Measurements from ENCODE around the gene ZNF223. TPM values are rescaled to one million over a fixed set of nuclear protein-coding genes. Genes with fewer than 3 reads are reported as not detected.

Gene ZNF223
- total RNA-seq, 1 experiment from 2014 or later = 2.2 TPM

DNA sequence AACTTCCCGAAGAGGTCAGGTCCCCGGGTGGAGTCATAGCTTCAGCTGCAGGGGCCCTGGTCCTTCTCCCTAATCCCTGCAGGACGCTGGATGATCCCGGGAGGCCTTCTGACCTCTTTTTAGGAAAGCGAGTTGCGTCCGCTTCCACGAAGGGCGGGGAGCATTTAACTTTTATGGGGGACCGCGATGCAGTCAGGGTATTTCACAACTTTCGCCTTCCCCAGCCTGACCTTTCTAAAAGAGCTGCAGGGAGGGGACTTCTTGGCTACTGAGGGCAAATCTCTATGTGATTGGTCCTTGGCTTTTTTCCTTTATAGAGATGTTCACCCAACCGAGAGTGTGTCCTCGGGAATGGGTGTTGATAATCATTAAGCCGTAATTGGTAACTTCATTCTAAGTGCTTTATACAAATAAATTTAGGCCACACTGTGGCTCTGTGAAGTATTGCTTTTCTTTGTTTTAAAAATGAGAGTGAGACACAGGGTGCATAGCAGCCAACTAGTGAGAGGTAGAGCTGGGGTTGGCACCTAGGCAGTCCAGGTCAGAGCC, 48.3 kb upstream of the ZNF223 start:
- Histone ChIP-seq H3K27ac (ENCODE audit: low read length) (peak overlapping the region; percentile 93), H3K36me3 (ENCODE audit: control insufficient read depth, insufficient read depth, low read length) (peaks cover 3% of the 10 kb centered on the region; the same call in 1 of the 2 replicates), H3K27me3 (ENCODE audit: control insufficient read depth, insufficient read depth, low read length) (no peaks in the 10 kb centered on the region), H3K4me3 (ENCODE audit: low read depth in 2 of 2, low read length in 2 of 2) (peak overlapping the region; percentile 73 to 92), H3K4me1 (ENCODE audit: control insufficient read depth, insufficient read depth, low read length) (no peaks in the 10 kb centered on the region; the same call in none of the 2 replicates), H3K9me3 (ENCODE audit: control insufficient read depth, insufficient read depth, low read depth, low read length) (peaks cover 2% of the 10 kb centered on the region; the same call in 1 of the 2 replicates)
- TF ChIP-seq POLR2AphosphoS5 (IDR thresholded peaks at IDR 0.05; ENCODE audit: low read depth, low read length) (no peak), TCF7L2 (IDR thresholded peaks at IDR 0.05; ENCODE audit: low read depth, low read length) (no peak), SIN3A (IDR thresholded peaks at IDR 0.05; ENCODE audit: borderline replicate concordance, insufficient read depth, low read depth, low read length) (no peak)
- TF ChIP-seq, protein P1, sequence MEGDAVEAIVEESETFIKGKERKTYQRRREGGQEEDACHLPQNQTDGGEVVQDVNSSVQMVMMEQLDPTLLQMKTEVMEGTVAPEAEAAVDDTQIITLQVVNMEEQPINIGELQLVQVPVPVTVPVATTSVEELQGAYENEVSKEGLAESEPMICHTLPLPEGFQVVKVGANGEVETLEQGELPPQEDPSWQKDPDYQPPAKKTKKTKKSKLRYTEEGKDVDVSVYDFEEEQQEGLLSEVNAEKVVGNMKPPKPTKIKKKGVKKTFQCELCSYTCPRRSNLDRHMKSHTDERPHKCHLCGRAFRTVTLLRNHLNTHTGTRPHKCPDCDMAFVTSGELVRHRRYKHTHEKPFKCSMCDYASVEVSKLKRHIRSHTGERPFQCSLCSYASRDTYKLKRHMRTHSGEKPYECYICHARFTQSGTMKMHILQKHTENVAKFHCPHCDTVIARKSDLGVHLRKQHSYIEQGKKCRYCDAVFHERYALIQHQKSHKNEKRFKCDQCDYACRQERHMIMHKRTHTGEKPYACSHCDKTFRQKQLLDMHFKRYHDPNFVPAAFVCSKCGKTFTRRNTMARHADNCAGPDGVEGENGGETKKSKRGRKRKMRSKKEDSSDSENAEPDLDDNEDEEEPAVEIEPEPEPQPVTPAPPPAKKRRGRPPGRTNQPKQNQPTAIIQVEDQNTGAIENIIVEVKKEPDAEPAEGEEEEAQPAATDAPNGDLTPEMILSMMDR (IDR thresholded peaks at IDR 0.05) = no peak
- TF ChIP-seq, protein P2, sequence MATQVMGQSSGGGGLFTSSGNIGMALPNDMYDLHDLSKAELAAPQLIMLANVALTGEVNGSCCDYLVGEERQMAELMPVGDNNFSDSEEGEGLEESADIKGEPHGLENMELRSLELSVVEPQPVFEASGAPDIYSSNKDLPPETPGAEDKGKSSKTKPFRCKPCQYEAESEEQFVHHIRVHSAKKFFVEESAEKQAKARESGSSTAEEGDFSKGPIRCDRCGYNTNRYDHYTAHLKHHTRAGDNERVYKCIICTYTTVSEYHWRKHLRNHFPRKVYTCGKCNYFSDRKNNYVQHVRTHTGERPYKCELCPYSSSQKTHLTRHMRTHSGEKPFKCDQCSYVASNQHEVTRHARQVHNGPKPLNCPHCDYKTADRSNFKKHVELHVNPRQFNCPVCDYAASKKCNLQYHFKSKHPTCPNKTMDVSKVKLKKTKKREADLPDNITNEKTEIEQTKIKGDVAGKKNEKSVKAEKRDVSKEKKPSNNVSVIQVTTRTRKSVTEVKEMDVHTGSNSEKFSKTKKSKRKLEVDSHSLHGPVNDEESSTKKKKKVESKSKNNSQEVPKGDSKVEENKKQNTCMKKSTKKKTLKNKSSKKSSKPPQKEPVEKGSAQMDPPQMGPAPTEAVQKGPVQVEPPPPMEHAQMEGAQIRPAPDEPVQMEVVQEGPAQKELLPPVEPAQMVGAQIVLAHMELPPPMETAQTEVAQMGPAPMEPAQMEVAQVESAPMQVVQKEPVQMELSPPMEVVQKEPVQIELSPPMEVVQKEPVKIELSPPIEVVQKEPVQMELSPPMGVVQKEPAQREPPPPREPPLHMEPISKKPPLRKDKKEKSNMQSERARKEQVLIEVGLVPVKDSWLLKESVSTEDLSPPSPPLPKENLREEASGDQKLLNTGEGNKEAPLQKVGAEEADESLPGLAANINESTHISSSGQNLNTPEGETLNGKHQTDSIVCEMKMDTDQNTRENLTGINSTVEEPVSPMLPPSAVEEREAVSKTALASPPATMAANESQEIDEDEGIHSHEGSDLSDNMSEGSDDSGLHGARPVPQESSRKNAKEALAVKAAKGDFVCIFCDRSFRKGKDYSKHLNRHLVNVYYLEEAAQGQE (IDR thresholded peaks at IDR 0.05; ENCODE audit: insufficient read depth in 1 of 2, low read depth in 2 of 2, low read length in 1 of 2) = no peak
- no TSS peak for BruUV-seq (replicated peaks)
- intact Hi-C loops (cut with micrococcal nuclease; ENCODE audit: unreplicated experiment) = no loop called here
- in situ Hi-C loops (cut with HindIII; ENCODE audit: low pct_unique_long_range_greater_than_20kb, low sequenced_read_pairs) = no loop called here
- peak; percentile 56 for ATAC-seq
- DNase-seq (ENCODE audit: low read depth, low spot score) = no peak
- POLR2A ChIA-PET = no interaction called here
- CTCF ChIA-PET = no interaction called here

DNA sequence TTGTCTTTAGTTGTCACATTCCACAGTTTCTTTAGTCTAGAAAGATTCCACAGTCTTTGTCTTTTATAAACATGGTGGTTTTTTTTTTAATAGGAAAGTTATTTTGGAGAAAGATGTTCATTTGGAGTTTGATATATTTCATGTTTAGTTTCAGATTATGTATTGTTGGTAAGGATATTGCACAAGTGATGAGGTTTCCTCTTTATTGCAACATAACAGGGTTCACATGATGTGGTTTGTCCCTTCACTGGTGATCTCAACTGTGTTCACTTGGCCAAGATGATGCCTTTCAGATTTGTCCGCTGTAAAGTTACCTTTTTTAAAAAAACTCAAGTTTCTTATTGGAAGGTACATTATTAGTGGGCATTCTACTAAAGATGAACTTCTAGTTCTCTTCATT, 45.9 kb upstream of the ZNF223 start:
- H3K4me3 ChIP-seq (ENCODE audit: low read depth in 2 of 2, low read length in 2 of 2) = no peak overlapping the region
- peaks cover 17% of the 10 kb centered on the region for H3K36me3 ChIP-seq (ENCODE audit: control insufficient read depth, insufficient read depth, low read length)
- no peaks in the 10 kb centered on the region for H3K27me3 ChIP-seq (ENCODE audit: control insufficient read depth, insufficient read depth, low read length)
- DNase-seq (ENCODE audit: low read depth, low spot score) (no peak), ATAC-seq (no peak)
- in situ Hi-C loops (cut with HindIII; ENCODE audit: low pct_unique_long_range_greater_than_20kb, low sequenced_read_pairs) = no loop called here
- H3K9me3 ChIP-seq (ENCODE audit: control insufficient read depth, insufficient read depth, low read depth, low read length) = peaks cover 23% of the 10 kb centered on the region; the same call in 1 of the 2 replicates
- H3K4me1 ChIP-seq (ENCODE audit: control insufficient read depth, insufficient read depth, low read length) = no peaks in the 10 kb centered on the region; the same call in none of the 2 replicates
- BruUV-seq (replicated peaks) = no TSS peak
- POLR2A ChIA-PET = no interaction called here
- no peak overlapping the region for H3K27ac ChIP-seq (ENCODE audit: low read length)
- intact Hi-C loops (cut with micrococcal nuclease; ENCODE audit: unreplicated experiment) = no loop called here
- CTCF ChIA-PET = no interaction called here
- no peak for TF ChIP-seq POLR2AphosphoS5 (IDR thresholded peaks at IDR 0.05; ENCODE audit: low read depth, low read length)
- TF ChIP-seq SIN3A (IDR thresholded peaks at IDR 0.05; ENCODE audit: borderline replicate concordance, insufficient read depth, low read depth, low read length) = no peak
- TF ChIP-seq TCF7L2 (IDR thresholded peaks at IDR 0.05; ENCODE audit: low read depth, low read length) = no peak
- TF ChIP-seq, protein P1 (IDR thresholded peaks at IDR 0.05) = no peak
- TF ChIP-seq, protein P2 (IDR thresholded peaks at IDR 0.05; ENCODE audit: insufficient read depth in 1 of 2, low read depth in 2 of 2, low read length in 1 of 2) = no peak
